CD4-positive, alpha-beta T cell treated with Interleukin-4 for 4 hours (primary cell): Measurements from ENCODE around the gene EAF1.

ENCODE experiments used
- DNase-seq: peaks from one replicate; pipeline ENCODE4 v3.0.0-alpha.2; 2020

Gene EAF1

DNA sequence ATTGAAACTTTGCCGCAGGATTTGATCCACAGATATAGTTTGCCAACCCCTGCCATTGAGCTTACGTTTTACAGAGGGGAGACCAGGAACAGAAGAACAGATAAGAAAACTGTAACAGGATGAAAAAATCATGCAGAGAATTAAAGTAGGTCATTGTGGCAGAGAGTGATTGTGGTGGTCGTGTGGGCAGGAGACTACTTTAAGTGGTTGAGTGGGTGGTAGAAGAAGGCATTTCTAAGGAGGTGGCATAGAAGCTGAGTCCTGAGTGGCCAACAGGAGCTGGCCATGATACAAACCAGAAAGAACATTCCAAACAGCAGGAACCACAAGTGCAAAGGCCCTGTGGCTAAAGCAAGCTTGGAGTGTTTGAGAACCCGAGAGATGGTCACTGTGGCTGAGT lies 59.6 kb downstream of the EAF1 start:
- DNase-seq = no peak

DNA sequence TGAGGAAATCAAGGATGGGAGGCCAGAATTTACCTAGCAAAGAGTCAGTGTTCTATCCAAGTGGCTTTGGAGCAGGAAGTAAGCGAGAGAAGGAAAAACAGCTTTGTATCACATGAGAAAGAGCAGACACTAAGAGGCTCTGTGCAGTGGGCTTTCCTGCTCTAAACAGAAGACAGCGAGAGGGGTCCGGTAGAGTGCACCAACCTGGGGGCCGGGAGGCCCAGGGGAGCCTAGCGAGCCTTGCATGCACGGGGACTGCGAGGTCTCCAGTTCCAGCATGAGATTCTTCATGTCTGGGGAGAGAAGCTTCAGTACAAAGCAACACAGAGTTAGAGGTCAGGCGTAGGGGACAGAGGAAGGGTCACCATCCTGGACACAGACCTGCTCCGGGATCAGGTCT lies 60.6 kb downstream of the EAF1 start:
- no peak for DNase-seq

DNA sequence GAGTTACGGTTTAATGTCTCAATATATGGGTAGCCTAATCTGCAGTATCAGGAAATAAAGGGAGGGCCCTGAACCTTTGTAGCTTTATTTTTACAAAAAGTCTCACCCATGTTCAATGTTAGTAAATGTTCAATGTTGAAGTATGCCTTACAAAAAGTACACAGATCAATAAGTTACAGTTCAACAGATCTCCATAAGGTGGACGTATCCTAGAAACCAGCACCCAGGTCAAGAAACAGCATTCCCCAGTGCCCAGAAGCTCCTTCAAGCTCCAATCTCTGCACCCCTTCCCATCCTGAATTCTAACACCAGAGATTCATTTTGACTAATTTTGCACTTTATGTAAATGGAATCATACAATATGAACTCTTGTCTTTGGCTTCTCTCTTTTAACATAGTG lies 62.8 kb downstream of the EAF1 start:
- DNase-seq = no peak

DNA sequence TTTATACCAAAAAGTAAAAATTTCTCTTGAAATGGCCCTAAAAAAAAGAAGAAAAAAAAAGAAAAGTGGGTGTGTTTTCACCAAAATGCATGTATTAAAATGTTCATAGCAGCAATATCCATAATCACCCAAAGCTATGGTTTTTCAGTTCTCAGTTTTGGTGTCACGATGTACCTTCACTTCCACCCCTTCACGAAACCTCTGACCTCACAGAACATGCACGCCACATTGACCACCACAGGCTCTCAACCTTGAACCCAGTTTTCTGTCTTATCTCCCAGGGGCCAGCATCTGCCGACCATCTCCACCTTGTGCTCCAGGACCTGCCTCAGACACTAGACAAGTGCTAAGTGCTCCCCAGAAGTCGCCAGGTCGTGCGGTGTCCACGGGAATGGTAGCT lies 63.7 kb downstream of the EAF1 start:
- DNase-seq = no peak
